Ovary (tissue), 9 donors: ENCODE measurements around the gene DTNA. TPM values are rescaled to one million over a fixed set of nuclear protein-coding genes. Genes with fewer than 3 reads are reported as not detected.

Experiments
- DNase-seq, 5 donors: peaks; one replicate each; pipeline ENCODE4 v3.0.0-alpha.2; 2019 to 2020
- H3K27ac ChIP-seq, 2 donors: fragments of 200-600 bp; one replicate each; pipeline versions ENCODE4 v1.5.1 to v1.8.0; 2019 to 2022
- H3K27me3 ChIP-seq: fragments of 200-600 bp; one replicate; pipeline ENCODE4 v1.8.0; 2022
- H3K36me3 ChIP-seq: fragments of 200-600 bp; sonication (generic); one replicate; pipeline ENCODE4 v1.5.1; 2019
- H3K4me1 ChIP-seq: one replicate; pipeline ENCODE4 v1.8.1; 2013; ENCODE audit warnings: mild to moderate bottlenecking, moderate library complexity; ENCODE audit not compliant: insufficient read depth
- H3K4me3 ChIP-seq: fragments of 200-600 bp; sonication (generic); one replicate; pipeline ENCODE4 v1.5.1; 2017
- H3K9me3 ChIP-seq, 2 donors: fragments of 200-600 bp in 1 of 2; sonication (generic) in 1 of 2; one replicate each; pipeline versions ENCODE4 v1.5.1 to v1.8.1; 2013 to 2019; ENCODE audit warnings: mild to moderate bottlenecking in 1 of 2, moderate library complexity in 1 of 2
- EP300 ChIP-seq: sonication (generic); formaldehyde crosslinking; IDR thresholded peaks from one replicate; pipeline ENCODE4 v1.6.1; 2017; ENCODE audit warnings: antibody characterized with exemption
- POLR2A ChIP-seq: fragments of 450-650 bp; IDR thresholded peaks from one replicate; pipeline ENCODE4 v1.6.1; 2017; ENCODE audit warnings: antibody characterized with exemption, mild to moderate bottlenecking, moderate library complexity
- WGBS, 3 donors: extraction: QIAGEN DNeasy Blood & Tissue Kit in 1 of 3; methylation state at CpG; one replicate each; pipeline versions ENCODE4 v1.1.5 to v1.1.7; 2013 to 2017; 5-methylcytosine and 5-hydroxymethylcytosine counted together
- intact Hi-C, 4 donors: fragments of 100-400 bp; cut with DNase I; formaldehyde crosslinking; loops; one replicate each; pipeline versions ENCODE4 v1.11.0 to v1.15.1; 2022 to 2023
- polyA plus RNA-seq, 2 donors: library from polyadenylated mRNA; stranded (reverse); fragments of 200-250 nt in 1 of 2; fragments of 350-450 nt in 1 of 2; fragmentation: Illumina TruSeq in 1 of 2; extraction: RNeasy Lipid Tissue Mini Kit (QIAGEN cat#74804) in 1 of 2; gene quantifications; one replicate each; pipeline ENCODE4 v1.2.3, GENCODE V29; 2013 to 2014
- total RNA-seq, 7 donors: library from RNA; depleted of rRNA in 2 of 7; stranded (reverse); fragments of >200 nt in 2 of 7; fragmentation: NEBNext Ultra II Directional in 3 of 7; extraction: Animal tissue kit (Norgen Biotek cat#: 25700) in 3 of 7; gene quantifications; one replicate each; pipeline versions ENCODE4 v1.1.0 to v1.2.4, GENCODE V29; 2016 to 2023
- TF ChIP-seq, protein P1 (sequence below), 3 donors: fragments of 450-650 bp in 2 of 3; fragments of 200-600 bp in 1 of 3; IDR thresholded peaks; one replicate each; pipeline versions ENCODE4 v1.5.1 to v1.8.0; 2016 to 2022; ENCODE audit warnings: antibody characterized with exemption in 3 of 3, mild to moderate bottlenecking in 1 of 3
- donor health status: DM: no; HTN: no; CAD: no; lungs with moderate emphysema.
- donor health status: DM: no; HTN: no; CAD: no.
- donor health status: Bipolar disorder and iron deficiency.
- donor health status: DM: yes; HTN: yes; CAD: no.
- donor health status: DM: no; HTN: no; CAD: no.
- donor health status: DM: yes; HTN: yes; CAD: no.

DTNA gene
- total and polyA plus RNA-seq, 9 donors, result 4.3 to 34.2 (median 18.4) TPM

DNA sequence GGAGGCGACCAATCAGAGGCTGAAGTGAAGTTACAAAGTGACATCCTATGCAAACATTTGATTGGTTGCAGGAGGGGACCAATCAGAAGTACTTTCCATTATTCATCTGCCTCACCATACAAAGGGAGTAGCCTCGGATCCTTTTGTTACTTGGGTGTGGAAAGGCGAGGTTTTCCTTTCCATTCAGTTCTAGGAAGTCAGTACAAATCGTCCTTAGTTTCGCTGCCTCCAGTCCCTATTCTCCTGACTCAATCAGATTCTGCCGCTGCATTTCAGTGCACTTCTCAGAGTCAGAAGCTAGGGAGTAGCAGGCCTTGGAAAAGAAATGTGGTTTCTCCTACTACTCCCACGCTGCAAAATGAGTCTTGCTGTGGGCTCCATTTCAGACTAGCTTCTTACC, 149.4 kb downstream of the DTNA start:
- intact Hi-C loops, result no loop called here
- no peaks in the 10 kb centered on the region for H3K4me1 ChIP-seq
- no peaks in the 10 kb centered on the region for H3K27me3 ChIP-seq
- TF ChIP-seq EP300, result no peak
- TF ChIP-seq POLR2A, result no peak
- TF ChIP-seq, protein P1, sequence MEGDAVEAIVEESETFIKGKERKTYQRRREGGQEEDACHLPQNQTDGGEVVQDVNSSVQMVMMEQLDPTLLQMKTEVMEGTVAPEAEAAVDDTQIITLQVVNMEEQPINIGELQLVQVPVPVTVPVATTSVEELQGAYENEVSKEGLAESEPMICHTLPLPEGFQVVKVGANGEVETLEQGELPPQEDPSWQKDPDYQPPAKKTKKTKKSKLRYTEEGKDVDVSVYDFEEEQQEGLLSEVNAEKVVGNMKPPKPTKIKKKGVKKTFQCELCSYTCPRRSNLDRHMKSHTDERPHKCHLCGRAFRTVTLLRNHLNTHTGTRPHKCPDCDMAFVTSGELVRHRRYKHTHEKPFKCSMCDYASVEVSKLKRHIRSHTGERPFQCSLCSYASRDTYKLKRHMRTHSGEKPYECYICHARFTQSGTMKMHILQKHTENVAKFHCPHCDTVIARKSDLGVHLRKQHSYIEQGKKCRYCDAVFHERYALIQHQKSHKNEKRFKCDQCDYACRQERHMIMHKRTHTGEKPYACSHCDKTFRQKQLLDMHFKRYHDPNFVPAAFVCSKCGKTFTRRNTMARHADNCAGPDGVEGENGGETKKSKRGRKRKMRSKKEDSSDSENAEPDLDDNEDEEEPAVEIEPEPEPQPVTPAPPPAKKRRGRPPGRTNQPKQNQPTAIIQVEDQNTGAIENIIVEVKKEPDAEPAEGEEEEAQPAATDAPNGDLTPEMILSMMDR (IDR thresholded peaks at IDR 0.05), result no peak
- DNase-seq, result no peak
- H3K27ac ChIP-seq, result no peak overlapping the region
- WGBS, 3 donors, result 70 to 86% (median 74%) methylated on average over 7 of the region's 7 CpGs
- no peaks in the 10 kb centered on the region for H3K9me3 ChIP-seq
- no peak overlapping the region for H3K4me3 ChIP-seq
- H3K36me3 ChIP-seq, result no peaks in the 10 kb centered on the region

DNA sequence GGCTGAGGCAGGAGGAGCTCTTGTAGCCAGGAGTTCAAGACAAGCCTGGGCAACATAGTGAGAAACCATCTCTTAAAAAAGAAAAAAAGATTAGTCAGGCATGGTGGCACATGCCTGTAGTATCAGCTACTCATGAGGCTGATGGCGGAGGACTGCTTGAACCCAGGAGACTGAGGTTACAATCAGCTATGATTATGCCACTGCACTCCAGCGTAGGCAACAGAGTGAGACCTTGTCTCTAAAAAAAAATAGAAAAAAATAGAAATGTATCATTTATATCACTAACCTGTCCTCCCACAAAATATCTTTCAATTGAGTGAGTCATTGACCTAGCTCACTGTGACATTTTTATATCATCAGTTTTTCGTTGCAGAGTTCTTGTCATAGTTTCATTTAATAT, 152.5 kb downstream of the DTNA start:
- Histone ChIP-seq H3K27me3 (no peaks in the 10 kb centered on the region), H3K4me1 (no peaks in the 10 kb centered on the region), H3K9me3 (no peaks in the 10 kb centered on the region), H3K4me3 (no peak overlapping the region), H3K36me3 (no peaks in the 10 kb centered on the region), H3K27ac (no peak overlapping the region)
- TF ChIP-seq, protein P1 (IDR thresholded peaks at IDR 0.05), result no peak
- TF ChIP-seq EP300 (no peak), POLR2A (no peak)
- 82 to 85% (median 85%) methylated on average over 3 of the region's 3 CpGs for WGBS, 3 donors
- intact Hi-C loops, result no loop called here
- DNase-seq, result no peak

DNA sequence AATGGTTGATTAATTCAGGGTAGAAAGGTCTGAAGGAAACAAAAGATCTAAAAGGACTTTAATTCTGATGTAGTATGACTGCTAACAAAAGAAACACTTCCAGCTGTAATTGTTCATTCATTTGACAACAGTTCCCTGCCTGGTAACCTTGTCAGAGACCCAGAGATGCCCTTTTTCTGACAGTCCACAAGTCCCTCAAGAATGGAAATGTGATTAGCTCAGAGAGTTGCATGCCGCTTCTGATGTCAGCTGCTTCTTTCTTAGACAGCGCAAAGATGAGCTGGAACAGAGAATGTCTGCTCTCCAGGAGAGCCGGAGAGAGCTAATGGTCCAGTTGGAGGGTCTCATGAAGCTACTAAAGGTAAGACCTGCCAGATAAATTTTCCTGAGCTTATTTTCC, 153.6 kb downstream of the DTNA start:
- no peak for DNase-seq
- intact Hi-C loops, result no loop called here
- Histone ChIP-seq H3K9me3 (no peaks in the 10 kb centered on the region), H3K4me3 (no peak overlapping the region), H3K27ac (no peak overlapping the region), H3K36me3 (no peaks in the 10 kb centered on the region), H3K4me1 (no peaks in the 10 kb centered on the region), H3K27me3 (no peaks in the 10 kb centered on the region)
- TF ChIP-seq, protein P1 (IDR thresholded peaks at IDR 0.05), result no peak
- no peak for TF ChIP-seq EP300
- no peak for TF ChIP-seq POLR2A
- 94 to 97% (median 95%) methylated on average over 3 of the region's 3 CpGs for WGBS, 3 donors

DNA sequence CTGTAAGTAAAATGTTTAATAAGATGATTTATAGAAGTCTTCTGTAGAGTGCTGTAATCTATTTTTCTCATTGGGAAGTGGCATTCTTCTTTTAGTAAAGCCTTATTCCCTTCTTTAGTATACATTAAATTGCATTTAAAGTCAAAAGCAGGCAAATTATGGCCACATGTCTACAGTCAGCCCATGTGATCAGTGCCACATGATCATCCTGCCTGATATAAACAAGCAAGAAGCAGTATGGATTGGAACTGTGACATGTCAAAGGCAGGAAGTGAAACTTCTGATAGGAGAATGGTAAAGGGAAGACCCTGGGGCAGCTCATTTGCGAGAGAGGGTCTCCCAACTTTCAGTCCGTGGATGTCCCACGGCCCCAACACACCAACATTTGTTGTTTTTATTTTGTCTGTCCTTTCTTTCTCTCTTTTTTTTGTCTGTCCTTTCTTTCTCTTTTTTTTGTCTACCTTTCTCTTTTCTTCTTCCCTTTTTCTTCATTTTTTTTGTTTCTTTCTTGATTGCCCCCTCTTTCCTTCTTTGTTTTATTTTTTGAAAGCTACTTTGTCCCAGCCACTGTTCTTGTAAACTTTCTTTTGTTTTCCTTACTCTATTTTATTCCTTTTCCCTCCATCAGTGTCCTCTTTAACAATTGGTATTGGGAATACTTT, 154.9 kb downstream of the DTNA start:
- TF ChIP-seq POLR2A, result no peak
- TF ChIP-seq EP300, result no peak
- intact Hi-C loops, result no loop called here
- no peak for DNase-seq
- Histone ChIP-seq H3K27ac (no peak overlapping the region), H3K36me3 (no peaks in the 10 kb centered on the region), H3K9me3 (no peaks in the 10 kb centered on the region), H3K4me1 (no peaks in the 10 kb centered on the region), H3K4me3 (no peak overlapping the region), H3K27me3 (no peaks in the 10 kb centered on the region)
- WGBS, 3 donors, result 95 to 98% (median 95%) methylated on average over 3 of the region's 3 CpGs

DNA sequence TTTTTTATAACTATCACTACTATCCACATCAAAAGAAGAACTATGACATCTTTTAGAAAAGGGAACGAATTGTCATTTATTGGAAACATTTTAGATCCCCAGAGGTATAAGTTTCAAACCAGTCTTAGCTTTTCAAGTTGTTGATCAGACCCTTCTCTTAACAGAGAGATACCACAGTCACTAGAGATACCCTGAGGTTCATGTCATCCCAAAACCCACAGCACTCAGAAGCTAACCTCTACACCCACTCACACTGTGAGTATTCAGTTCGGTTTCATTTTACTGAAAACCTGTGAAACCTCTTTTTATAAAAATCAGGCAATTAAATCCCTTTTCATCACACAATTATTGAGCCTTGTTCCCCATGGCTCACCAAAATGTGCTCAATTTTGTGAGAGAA, 156.2 kb downstream of the DTNA start:
- Histone ChIP-seq H3K27me3 (no peaks in the 10 kb centered on the region), H3K36me3 (no peaks in the 10 kb centered on the region), H3K4me3 (no peak overlapping the region), H3K27ac (no peak overlapping the region), H3K4me1 (no peaks in the 10 kb centered on the region), H3K9me3 (no peaks in the 10 kb centered on the region)
- WGBS, 3 donors, result 92 to 93% (median 93%) methylated on average over 2 of the region's 2 CpGs
- no peak for DNase-seq
- TF ChIP-seq POLR2A (no peak), EP300 (no peak)
- TF ChIP-seq, protein P1 (IDR thresholded peaks at IDR 0.05), result no peak
- intact Hi-C loops, result no loop called here
